GM18951 (cell line): ENCODE results near the gene SFTPD.

Source experiments
- POLR2A ChIP-seq: IDR thresholded peaks from 4 replicates; pipeline ENCODE4 v1.6.1; 2011; ENCODE audit warnings: mild to moderate bottlenecking; ENCODE audit not compliant: insufficient read length, insufficient read depth; ENCODE audit errors: extremely low read depth
- in situ Hi-C: fragments of 300-500 bp; cut with MboI; formaldehyde crosslinking; loops from one replicate; pipeline ENCODE4 v1.12.0; 2022; ENCODE audit warnings: low sequenced_read_pairs, mixed read lengths, inconsistent platforms; ENCODE audit not compliant: unreplicated experiment

SFTPD gene

DNA sequence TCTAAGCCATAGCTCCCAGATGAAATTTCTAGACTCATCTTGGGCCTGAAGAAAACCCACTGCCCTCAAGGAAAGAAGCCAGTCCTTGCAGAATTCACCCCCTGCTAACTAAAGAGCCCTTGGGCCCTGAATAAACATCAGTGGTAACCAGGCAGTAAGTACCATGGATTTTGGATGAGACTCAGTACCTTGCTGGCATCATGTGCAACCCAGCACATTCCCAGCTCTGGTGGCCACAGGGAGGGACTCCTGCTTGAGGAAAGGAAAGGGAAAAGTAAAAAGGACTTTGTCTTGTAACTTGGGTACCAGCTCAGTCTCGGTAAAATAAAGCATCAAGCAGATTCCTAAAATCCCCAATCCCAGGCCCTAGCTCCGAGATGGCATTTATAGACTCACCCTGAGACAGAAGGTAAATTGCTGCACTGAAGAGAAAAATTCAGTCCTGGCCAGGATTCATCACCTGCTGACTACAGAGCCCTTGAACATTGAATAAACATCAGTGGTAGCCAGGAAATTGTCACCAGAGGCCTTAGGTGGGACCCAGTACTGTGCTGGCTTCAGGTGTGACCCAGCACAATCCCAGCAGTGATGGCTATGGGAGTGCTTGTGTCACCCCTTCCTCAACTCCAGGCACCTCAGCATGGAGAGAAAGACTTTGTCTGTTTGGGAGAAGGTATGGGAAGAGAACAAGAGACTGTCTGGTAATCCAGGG, 31.2 kb upstream of the SFTPD start:
- TF ChIP-seq POLR2A: no peak
- in situ Hi-C loops: no loop called here

GRCh38 chr10:79979310-79979975, 30.5 kb upstream of the SFTPD start:
- no peak for TF ChIP-seq POLR2A
- in situ Hi-C loops: no loop called here

DNA sequence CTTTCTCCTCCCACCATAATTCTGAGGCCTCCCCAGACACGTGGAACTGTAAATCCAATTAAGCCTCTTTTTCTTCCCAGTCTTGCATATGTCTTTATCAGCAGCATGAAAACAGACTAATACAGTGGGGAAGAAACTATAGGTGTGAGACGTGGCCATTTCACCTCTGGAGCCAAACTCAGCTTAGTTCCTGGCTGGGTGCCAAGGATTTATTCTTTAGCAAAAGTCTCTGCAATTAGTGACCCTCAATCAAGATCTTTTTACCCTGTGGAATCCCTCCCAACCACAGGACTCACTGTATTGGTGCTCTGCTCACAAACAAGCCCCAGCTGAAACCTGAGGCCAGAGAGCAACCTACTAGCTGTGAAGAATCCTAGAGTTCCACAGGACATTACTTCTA, 28.1 kb upstream of the SFTPD start:
- in situ Hi-C loops: no loop called here
- no peak for TF ChIP-seq POLR2A

GRCh38 chr10:79970062-79970461, 21.2 kb upstream of the SFTPD start:
- TF ChIP-seq POLR2A: no peak
- in situ Hi-C loops: no loop called here

GRCh38 chr10:79947787-79948424, 999 bp downstream of the SFTPD start:
- TF ChIP-seq POLR2A: no peak

GRCh38 chr10:79947083-79947415, 1.9 kb downstream of the SFTPD start:
- in situ Hi-C loops: loop anchor here (25.0 kb wide), 2 partner anchors 290 to 385 kb away; partner anchors contain the start of gene SFTPA2
- no peak for TF ChIP-seq POLR2A

More at GRCh38 chr10:79947787-79948424, 999 bp downstream of the SFTPD start:
- in situ Hi-C loops: loop anchor here (25.0 kb wide), 2 partner anchors 289 to 386 kb away; partner anchors contain the start of gene SFTPA2

DNA sequence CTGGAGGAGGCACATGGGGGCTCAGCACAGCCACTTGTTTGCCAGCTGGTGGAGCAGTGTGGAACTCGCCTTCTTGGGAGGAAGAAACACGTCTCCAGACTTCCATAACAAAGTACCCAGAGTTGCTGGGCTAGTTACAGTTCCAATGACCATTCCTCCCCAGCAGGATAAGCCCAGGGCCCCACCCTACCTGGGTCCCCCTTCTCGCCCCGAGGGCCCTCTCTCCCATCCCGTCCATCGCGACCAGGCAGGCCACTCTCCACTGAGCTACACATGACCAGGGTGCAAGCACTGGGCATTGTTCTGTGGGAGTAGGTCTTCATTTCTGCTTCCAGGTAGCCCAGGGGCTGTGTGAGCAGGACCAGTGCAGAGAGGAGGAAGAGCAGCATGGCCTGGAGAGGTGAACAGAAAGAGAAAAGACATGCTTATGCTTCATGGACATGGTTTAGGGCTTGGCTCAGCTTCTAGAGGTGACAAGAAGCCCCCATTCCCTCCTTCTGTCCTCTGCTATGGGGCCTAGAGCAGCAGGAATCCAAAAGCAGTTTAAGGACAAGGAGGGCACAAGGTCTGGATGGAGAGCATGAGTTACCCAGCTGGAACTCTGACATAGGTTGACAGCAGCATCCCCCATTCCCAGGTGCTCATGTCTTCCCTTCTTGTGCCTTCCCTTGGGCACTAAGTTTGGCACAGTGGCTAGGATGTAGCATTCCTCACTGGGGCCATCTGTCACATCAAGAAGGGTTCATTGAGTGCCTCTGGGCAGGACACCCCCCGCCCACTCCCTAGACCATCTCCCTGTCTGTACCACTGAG, 2.4 kb downstream of the SFTPD start:
- in situ Hi-C loops: loop anchor here (25.0 kb wide), 2 partner anchors 291 to 384 kb away; partner anchors contain the start of gene SFTPA2

GRCh38 chr10:79944428-79945395, 4.2 kb downstream of the SFTPD start:
- no peak for TF ChIP-seq POLR2A
- in situ Hi-C loops: loop anchor here (25.0 kb wide), 2 partner anchors 293 to 382 kb away; partner anchors contain the start of gene SFTPA2

More for the DNA sequence above, 2.4 kb downstream of the SFTPD start:
- no peak for TF ChIP-seq POLR2A

DNA sequence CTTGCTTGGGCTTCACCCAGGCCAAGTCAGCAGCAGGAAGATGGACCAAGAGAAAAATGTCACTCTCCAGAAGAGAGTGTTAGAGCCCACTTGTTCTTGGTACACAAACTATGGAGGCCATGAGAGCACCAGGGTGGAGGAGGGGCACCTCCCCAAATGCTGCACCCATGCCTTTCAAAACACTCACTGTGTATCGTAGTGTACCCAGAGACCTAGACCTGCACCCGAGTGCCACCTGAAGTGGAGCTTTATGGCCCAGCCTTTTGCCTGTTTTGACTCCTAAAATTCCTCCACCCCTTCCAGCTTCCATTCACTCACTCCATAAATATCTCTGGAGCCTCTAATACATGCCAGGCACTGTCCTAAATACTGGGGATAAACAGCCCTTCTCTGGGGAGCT, 5.0 kb downstream of the SFTPD start:
- in situ Hi-C loops: loop anchor here (25.0 kb wide), 2 partner anchors 293 to 382 kb away; partner anchors contain the start of gene SFTPA2
- no peak for TF ChIP-seq POLR2A

DNA sequence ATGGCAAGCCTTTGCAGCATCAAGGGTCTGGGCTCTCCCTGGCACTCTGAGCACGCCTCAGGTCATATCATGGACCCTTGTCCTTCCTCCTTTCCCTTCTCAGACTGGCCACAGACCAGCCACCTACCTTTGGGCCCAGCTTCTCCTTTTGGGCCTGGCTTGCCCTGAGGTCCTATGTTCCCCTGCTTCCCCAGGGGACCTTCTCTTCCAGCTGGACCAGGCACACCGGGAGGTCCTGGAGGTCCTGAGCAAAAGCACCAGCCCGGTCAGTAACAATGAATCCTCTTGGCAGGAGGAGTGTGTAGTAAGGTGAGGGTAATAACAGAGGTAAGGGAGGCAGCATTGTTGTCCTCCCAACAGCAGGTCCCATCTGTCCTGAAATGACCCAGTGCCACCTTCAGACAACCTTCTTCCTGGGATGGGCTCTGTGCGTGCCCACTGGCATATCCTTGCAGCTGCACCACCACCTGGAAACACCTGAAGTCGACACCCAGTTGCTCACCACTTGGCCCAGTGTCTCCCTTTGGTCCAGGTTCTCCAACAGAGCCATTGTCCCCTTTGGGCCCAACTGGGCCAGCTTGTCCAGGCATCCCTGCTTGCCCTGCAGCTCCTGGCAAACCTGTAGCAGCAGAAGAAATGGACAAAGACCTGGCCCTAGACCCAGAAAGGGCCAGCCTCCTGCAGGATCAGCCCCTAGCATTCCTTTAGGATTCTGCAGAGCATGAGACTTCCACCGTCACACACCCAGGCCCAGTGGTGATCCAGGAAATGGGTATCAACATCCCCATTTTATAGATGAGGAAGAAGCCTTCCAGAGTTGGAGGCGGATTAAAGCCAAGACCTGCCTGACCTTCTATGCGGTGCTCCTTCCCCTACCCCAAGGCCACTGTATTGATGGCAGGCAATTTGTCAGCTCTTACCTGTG, 6.4 kb downstream of the SFTPD start:
- in situ Hi-C loops: loop anchor here (25.0 kb wide), 2 partner anchors 295 to 380 kb away; partner anchors contain the start of gene SFTPA2
- TF ChIP-seq POLR2A: no peak
